Measurements from ENCODE around the gene UQCRFS1.

The UQCRFS1 gene

DNA sequence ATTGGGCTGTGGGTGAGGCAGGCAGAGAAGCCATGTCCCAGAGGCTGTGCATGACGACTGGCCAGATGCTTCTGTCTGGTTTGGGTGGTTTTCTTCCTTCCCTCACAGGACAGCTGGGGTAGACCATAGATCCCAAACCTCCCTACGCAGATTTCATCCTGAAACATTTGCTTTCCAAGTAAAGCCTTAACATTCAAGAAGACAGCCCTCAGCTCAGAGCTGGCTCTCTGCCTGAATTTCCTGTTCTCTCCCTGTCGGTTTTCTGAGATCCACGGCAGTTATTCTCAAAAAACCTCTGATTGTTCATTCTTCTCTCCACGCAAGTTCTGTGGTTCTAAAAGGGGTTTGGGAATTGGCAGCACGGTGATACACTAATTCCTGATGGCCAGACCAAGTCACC, 25.3 kb downstream of the UQCRFS1 start:
- H3K4me2 ChIP-seq = no peak overlapping the region
- H3K36me3 ChIP-seq (ENCODE audit: insufficient read depth) = no peaks in the 10 kb centered on the region
- H3K79me2 ChIP-seq (ENCODE audit: insufficient read depth, low read depth) = no peaks in the 10 kb centered on the region
- no peaks in the 10 kb centered on the region for H3K4me1 ChIP-seq (ENCODE audit: low read depth, poor library complexity, severe bottlenecking)
- H3K4me3 ChIP-seq (IDR thresholded peaks at IDR 0.05; ENCODE audit: insufficient read depth, low read depth, low read length) = no peak overlapping the region
- H2AFZ ChIP-seq (ENCODE audit: low read depth) = no peak overlapping the region
- H3K9ac ChIP-seq = no peak overlapping the region
- no peaks in the 10 kb centered on the region for H3K27me3 ChIP-seq (ENCODE audit: insufficient read depth, low read depth)
- H4K20me1 ChIP-seq (ENCODE audit: insufficient read depth) = no peaks in the 10 kb centered on the region
- TF ChIP-seq, protein P1, sequence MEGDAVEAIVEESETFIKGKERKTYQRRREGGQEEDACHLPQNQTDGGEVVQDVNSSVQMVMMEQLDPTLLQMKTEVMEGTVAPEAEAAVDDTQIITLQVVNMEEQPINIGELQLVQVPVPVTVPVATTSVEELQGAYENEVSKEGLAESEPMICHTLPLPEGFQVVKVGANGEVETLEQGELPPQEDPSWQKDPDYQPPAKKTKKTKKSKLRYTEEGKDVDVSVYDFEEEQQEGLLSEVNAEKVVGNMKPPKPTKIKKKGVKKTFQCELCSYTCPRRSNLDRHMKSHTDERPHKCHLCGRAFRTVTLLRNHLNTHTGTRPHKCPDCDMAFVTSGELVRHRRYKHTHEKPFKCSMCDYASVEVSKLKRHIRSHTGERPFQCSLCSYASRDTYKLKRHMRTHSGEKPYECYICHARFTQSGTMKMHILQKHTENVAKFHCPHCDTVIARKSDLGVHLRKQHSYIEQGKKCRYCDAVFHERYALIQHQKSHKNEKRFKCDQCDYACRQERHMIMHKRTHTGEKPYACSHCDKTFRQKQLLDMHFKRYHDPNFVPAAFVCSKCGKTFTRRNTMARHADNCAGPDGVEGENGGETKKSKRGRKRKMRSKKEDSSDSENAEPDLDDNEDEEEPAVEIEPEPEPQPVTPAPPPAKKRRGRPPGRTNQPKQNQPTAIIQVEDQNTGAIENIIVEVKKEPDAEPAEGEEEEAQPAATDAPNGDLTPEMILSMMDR (conservative IDR thresholded peaks at IDR 0.05; ENCODE audit: low read depth, low read length) = no peak
- H3K27ac ChIP-seq = no peak overlapping the region

DNA sequence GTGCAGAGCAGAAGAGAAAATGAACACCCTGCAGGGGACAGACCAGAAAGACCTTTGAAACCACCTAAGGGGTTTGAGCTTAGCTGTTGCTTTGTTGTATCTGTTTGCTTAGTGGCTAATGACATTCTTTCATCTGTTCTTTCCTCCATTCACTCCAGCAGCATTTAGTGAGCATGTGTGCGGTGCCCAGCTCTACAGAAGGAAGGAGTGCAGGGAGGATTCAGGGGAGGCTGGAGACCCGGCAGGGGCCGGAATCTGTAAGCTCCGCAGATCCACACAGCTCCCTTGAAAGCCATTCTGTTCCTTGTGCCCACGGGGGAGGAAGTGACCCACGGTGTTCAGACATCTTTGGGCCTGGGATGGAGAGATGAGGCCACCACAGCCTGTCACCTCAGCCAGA, 27.5 kb downstream of the UQCRFS1 start:
- no peak overlapping the region for H3K9ac ChIP-seq
- H3K27ac ChIP-seq = no peak overlapping the region
- H3K4me1 ChIP-seq (ENCODE audit: low read depth, poor library complexity, severe bottlenecking) = no peaks in the 10 kb centered on the region
- no peaks in the 10 kb centered on the region for H3K27me3 ChIP-seq (ENCODE audit: insufficient read depth, low read depth)
- H3K4me3 ChIP-seq (IDR thresholded peaks at IDR 0.05; ENCODE audit: insufficient read depth, low read depth, low read length) = no peak overlapping the region
- H2AFZ ChIP-seq (ENCODE audit: low read depth) = no peak overlapping the region
- TF ChIP-seq, protein P1 (conservative IDR thresholded peaks at IDR 0.05; ENCODE audit: low read depth, low read length) = no peak
- H3K79me2 ChIP-seq (ENCODE audit: insufficient read depth, low read depth) = no peaks in the 10 kb centered on the region
- H3K4me2 ChIP-seq = no peak overlapping the region
- no peaks in the 10 kb centered on the region for H3K36me3 ChIP-seq (ENCODE audit: insufficient read depth)
- H4K20me1 ChIP-seq (ENCODE audit: insufficient read depth) = no peaks in the 10 kb centered on the region

DNA sequence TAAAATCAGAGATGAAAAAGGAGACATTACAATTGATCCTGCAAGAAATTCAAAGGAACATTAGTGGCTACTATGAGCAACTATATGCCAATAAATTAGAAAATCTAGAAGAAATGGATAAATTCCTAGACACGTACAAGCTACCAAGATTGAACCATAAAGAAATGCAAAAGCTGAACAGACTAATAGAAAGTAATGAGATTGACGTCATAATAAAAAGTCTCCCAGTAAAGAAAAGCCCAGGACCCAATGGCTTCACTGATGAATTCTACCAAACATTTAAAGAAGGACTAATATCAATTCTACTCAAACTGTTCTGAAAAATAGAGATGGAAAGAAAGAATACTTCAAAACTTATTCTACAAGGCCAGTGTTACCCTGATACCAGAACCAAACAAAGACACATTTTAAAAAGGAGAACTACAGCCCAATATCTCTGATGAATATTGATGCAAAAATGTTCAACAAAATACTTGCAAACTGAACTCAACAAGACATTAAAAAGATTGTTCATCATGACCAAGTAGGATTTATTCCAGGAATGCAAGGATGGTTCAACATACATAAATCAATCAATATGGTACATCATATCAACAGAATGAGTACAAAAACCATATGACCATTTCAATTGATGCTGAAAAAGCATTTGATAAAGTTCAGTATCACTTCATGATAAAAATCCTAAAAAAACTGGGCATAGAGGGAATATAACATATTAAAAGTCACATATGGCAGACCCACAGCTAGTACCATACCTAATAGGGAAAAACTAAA, 35.8 kb downstream of the UQCRFS1 start:
- no peak overlapping the region for H3K4me3 ChIP-seq (IDR thresholded peaks at IDR 0.05; ENCODE audit: insufficient read depth, low read depth, low read length)
- H3K4me1 ChIP-seq (ENCODE audit: low read depth, poor library complexity, severe bottlenecking) = no peaks in the 10 kb centered on the region
- H3K27me3 ChIP-seq (ENCODE audit: insufficient read depth, low read depth) = no peaks in the 10 kb centered on the region
- H3K9ac ChIP-seq = no peak overlapping the region
- no peaks in the 10 kb centered on the region for H3K36me3 ChIP-seq (ENCODE audit: insufficient read depth)
- TF ChIP-seq, protein P1 (conservative IDR thresholded peaks at IDR 0.05; ENCODE audit: low read depth, low read length) = no peak
- no peak overlapping the region for H3K27ac ChIP-seq
- no peak overlapping the region for H3K4me2 ChIP-seq
- H4K20me1 ChIP-seq (ENCODE audit: insufficient read depth) = no peaks in the 10 kb centered on the region
- no peaks in the 10 kb centered on the region for H3K79me2 ChIP-seq (ENCODE audit: insufficient read depth, low read depth)
- H2AFZ ChIP-seq (ENCODE audit: low read depth) = no peak overlapping the region

DNA sequence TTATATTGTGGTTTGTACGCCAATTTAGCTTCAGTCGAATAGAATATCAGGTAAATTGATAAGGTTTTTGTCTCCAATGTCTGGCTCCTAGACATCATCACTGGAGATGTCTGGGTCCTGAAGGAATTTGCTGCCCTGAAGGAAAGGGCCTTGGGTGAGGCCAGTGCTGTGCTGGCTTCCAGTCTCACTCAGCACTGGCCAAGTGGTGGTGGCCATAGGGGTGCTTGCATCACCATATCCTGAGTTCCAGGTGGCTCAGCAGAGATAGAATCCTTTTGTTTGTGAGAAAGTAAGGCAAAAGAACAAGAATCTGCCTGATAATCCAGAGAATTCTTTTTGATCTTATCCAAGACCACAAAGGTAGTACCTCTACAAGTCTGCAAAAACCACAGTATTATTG, 39.1 kb downstream of the UQCRFS1 start:
- Histone ChIP-seq H3K4me1 (ENCODE audit: low read depth, poor library complexity, severe bottlenecking) (peaks cover 22% of the 10 kb centered on the region), H3K4me2 (no peak overlapping the region), H3K36me3 (ENCODE audit: insufficient read depth) (no peaks in the 10 kb centered on the region), H2AFZ (ENCODE audit: low read depth) (no peak overlapping the region), H3K27me3 (ENCODE audit: insufficient read depth, low read depth) (no peaks in the 10 kb centered on the region), H3K4me3 (IDR thresholded peaks at IDR 0.05; ENCODE audit: insufficient read depth, low read depth, low read length) (no peak overlapping the region), H3K27ac (no peak overlapping the region), H3K79me2 (ENCODE audit: insufficient read depth, low read depth) (no peaks in the 10 kb centered on the region), H3K9ac (no peak overlapping the region), H4K20me1 (ENCODE audit: insufficient read depth) (no peaks in the 10 kb centered on the region)
- TF ChIP-seq, protein P1 (conservative IDR thresholded peaks at IDR 0.05; ENCODE audit: low read depth, low read length) = no peak

Measured in KMS-11 (cell line).